T-helper 22 cell (primary cell): ENCODE measurements around the gene DUSP10.

Experiments used
- DNase-seq: peaks from one replicate; pipeline ENCODE4 v3.0.0-alpha.2; 2020; ENCODE audit warnings: low read depth

DUSP10 gene

DNA sequence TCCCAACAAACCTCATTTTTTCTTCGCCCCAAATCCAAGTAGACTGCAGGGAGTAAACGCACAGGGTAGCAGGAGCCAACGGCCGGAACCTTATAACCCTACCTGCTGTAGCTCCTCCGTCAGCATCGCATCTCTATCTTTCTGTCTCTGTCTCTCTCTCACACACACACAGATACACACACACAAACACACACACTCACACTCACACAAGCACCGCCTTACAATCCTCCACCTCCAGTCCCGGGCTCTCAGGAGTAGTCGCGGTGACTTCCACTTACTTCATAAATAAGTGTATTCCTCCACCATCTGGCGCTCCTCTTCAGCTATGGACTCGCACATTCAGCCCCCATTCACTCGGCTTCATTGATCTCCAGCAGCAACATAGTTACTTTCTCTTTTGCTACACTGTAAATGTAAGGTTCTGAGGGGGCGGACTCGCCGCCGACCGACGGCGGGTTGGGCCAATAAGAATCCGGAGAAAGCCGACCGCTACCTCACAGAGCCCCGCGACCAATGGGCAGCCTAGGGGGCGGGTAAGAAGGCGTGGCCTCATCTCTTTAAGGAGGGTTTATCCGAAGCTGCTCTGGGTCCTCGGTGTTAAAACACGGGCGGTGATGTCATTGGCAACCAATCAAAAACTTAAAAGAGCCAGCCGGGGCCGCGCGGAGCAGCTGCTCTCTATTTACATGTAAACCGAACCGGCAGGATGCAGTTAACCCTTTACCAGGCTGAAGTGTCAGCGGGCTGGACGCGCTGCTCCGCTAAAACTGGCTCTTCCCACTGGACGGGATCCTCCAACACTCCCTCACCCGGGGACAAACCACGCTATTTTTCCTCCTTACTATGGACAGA lies at the start of gene DUSP10:
TSS of gene DUSP10 (minus strand) at position 387 of the 852 bp plus-strand sequence. CDS start 2,345 bp downstream, outside the sequence.
- DNase-seq = peak; percentile 98

DNA sequence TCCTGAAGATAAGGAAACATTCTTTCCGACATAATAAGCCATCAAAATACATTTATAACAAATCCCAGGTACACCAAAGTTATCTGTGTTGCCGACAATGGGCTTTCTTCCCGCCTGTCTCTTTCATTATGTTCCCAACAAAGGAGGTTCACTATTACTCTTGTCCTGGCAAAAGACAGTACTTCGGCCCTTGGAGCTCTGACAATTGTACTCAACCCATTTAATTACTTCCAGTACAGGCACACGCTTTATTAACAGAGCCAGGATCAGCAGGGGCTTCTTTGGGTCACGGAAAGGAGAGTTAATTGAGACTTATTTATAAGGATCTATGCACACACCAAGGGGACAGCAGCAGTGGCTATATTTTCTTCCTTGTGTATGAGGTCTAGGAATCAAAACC lies 46.6 kb upstream of the DUSP10 start:
- no peak for DNase-seq

DNA sequence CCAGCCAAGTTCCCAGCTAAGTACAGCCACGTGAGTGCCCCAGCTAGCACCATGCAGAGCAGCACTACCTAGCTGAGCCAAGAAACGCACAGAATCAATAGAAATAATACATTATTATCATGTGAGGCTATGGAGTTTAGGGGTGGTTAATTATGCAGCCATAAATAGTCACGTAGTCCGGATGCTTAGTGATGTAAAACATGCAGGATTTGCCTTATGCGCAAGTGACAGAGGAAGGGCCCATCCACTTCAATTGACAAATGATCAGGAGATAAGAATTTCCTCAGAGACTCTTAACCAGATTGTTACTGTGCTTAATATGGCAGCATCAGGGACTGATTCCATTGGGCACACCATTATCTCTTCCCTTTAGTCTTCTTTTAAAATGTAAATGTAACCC lies 44.8 kb upstream of the DUSP10 start:
- DNase-seq = no peak

DNA sequence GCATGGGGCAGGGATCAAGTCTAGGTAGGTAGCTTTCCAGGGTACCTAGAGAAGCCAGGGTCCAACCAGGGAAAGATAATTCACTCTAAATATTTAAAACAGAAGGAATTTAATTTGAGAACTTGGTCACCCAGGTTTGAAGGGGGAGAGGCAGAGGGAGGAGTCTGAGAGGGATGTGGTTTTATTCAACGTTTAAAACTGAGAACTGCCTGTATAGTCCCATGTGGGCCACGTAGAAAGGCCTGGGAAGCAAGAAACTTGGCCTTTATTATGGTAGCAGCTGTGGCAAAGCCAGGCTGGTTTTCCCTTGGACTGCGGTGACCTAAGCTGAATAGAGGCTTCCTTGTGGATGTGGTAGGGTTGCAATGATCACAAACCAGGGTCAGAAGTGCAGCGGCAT lies 42.0 kb upstream of the DUSP10 start:
- no peak for DNase-seq

- no peak for DNase-seq
Observed at GRCh38 chr1:221783437-221783836, 41.5 kb upstream of the DUSP10 start.

GRCh38 chr1:221782970-221783369 lies 41.1 kb upstream of the DUSP10 start:
- DNase-seq = no peak

- DNase-seq = no peak
Observed at GRCh38 chr1:221782477-221782876, 40.6 kb upstream of the DUSP10 start.

- no peak for DNase-seq
Observed at GRCh38 chr1:221781102-221781755, 39.3 kb upstream of the DUSP10 start.

DNA sequence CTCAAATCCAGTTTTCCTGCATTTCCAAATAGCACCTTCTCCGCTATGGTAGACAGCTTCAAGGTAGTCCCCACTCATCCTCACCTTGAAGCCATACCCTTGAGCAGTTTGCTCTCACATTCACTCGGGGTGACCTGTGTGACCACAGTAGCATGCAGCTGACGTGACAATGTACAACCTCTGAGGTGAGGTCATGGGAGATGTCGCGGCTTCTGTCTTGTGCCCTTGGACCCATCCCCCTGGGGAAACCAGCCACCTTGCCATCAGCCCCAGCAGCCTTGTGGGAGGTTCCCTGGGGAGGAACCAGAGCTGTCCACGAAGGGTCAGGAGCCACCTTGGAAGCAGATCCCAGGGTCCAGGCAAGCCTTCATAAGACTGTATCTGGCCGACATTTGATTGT lies 38.3 kb upstream of the DUSP10 start:
- no peak for DNase-seq

GRCh38 chr1:221779771-221780170 lies 37.9 kb upstream of the DUSP10 start:
- no peak for DNase-seq

DNA sequence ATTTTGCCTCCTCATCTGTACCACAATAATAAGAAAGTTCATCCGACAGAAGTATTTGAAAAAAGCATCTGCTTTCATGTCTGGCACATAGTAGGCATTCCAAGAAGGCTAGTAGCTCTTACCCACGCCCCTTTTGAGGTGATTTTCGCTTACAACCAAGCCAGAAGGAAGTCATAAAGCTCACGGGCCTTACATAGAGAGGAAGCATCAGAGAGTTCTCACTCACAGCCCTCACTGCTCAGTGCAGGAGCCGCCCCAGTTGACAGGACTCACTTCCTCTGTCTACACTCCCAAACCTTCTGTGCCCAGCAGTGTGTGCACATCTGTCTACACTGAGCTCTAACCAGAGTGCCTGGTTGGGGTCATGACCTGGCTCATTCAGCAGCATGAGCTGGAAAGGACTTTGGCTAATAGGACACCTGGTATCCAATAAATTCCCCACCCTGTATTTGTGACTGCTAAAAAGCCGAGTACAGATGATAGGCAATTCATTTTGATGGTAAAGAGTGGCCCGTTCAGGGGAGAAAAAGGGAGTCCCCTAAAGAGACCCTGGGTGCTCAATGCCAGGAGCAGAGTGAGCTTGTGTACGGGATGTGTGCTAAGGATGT lies 36.8 kb upstream of the DUSP10 start:
- no peak for DNase-seq

- DNase-seq = no peak
Observed at GRCh38 chr1:221778125-221778524, 36.2 kb upstream of the DUSP10 start.

DNA sequence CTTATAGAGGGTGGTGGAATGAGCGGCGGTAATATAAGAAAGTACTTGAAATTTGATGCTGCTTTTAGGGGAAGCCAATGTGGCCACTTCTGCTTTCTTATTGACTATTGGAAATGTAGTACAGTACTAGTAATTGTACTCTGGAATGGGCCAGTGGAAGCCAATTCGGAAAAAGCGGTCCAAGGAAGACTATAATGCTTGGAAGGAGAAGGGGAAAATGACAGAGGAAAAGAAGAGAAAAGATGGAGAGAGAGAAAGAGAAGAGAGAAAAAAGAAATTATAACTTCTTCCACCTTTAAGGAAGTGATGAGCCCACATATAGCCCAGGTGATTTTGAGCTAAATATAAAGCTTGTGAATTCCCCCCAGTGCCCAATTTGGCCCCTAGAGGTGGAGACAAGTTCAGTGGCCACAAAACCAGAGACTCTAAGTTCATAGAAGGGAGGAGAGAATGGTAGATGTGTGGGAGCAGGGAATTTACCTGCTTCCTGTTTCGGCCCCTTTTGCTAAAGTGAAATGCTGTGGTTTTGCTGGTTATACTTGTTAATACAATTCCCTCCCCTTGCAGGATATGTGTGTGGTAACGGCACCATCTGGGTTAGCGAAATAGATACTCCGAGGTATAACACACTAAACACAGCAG lies 35.7 kb upstream of the DUSP10 start:
- peak; percentile 42 for DNase-seq

- no peak for DNase-seq
Observed at GRCh38 chr1:221776495-221777301, 34.8 kb upstream of the DUSP10 start.

GRCh38 chr1:221775206-221775605 lies 33.3 kb upstream of the DUSP10 start:
- no peak for DNase-seq

- DNase-seq = no peak
Observed at GRCh38 chr1:221774054-221774842, 32.4 kb upstream of the DUSP10 start.

DNA sequence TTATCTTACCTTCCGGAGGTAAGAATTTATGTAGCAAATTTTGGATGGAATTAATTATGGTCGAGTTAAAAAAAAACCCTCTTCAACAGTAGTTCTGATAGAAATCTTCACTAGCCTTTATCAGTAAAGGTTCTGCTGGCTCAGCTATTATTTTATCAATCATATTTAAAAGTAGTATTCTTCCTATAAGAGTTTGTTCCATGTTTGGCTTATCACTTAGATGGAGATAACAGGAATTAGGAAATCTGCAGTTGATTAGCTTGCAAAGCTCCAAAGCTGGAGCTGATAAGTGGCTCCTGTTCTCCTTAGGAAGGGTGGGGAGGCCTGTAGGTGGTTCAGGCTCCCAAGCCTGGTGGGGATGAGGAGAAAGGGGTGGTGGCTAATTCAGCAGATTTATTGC lies 31.5 kb upstream of the DUSP10 start:
- DNase-seq = no peak

DNA sequence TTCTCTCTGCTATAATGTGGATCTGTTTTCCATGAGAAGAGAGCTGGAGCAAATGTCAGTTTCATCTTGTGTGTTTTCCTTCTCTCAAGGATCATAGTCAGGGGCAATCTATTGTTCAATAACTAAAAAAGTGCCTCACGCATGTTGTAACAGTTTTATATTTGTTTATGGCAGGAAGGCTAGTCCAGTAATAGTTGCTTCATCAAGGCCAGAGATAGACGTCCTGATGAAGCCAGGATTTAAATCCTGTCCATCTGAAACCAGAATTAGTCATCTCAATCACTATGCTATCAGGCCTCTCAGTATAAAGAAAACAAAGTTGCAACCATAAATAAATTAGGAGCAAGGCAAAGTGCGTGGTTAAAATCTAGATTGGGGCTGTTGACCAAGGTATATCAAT lies 30.2 kb upstream of the DUSP10 start:
- DNase-seq = no peak

DNA sequence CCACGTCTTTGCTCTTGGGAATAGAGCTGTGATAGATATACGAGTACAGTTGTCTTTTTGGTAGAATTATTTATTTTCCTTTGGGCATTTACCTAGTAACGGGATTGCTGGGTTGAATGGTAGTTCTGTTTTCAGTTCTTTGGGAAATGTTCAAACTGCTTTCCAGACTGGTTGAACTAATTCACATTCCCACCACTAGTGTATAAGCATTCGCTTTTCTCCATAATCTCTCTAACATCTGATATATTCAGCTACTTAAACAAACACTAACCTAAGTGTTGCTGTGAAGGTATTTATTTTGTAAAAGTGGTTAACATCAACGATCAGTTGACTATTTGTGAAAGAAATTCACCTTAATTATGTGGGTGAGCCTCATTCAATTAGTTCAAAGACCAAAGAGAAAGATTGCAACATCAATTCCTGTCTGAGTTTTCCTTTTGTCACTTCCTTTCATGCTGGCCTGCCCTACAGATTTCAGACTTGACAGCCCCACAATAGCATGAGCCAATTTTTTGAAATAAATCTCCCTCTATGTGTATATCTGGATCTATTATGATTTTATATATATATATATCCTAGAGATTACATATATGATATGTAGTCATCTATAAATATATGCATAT lies 26.7 kb upstream of the DUSP10 start:
- DNase-seq = no peak

- no peak for DNase-seq
Observed at GRCh38 chr1:221766210-221766609, 24.3 kb upstream of the DUSP10 start.
